GM23338 (cell line): ENCODE measurements around the gene TMED3.

Experiments
- CREB1 ChIP-seq: fragments of 250-450 bp; sonication (Bioruptor Pico); IDR thresholded peaks from 2 replicates; pipeline ENCODE4 v1.5.0; 2020; ENCODE audit warnings: low read depth, mild to moderate bottlenecking, moderate library complexity
- ETS1 ChIP-seq: IDR thresholded peaks from 2 replicates; pipeline ENCODE4 v1.6.1; 2016; ENCODE audit warnings: antibody characterized with exemption
- EZH2 ChIP-seq: fragments of 200-600 bp; sonication (generic); IDR thresholded peaks from one replicate; pipeline ENCODE4 v1.8.0; 2017; ENCODE audit warnings: antibody characterized with exemption, mild to moderate bottlenecking, low read depth; ENCODE audit not compliant: unreplicated experiment
- EZH2phosphoT487 ChIP-seq: fragments of 200-600 bp; sonication (generic); IDR thresholded peaks from one replicate; pipeline ENCODE4 v1.8.1; 2018; ENCODE audit warnings: antibody characterized with exemption; ENCODE audit not compliant: unreplicated experiment
- JUNB ChIP-seq: IDR thresholded peaks from one replicate; pipeline ENCODE4 v1.6.1; 2016; ENCODE audit warnings: antibody characterized with exemption; ENCODE audit not compliant: unreplicated experiment
- NANOG ChIP-seq: IDR thresholded peaks from 2 replicates; pipeline ENCODE4 v1.6.1; 2016; ENCODE audit warnings: antibody characterized with exemption, borderline replicate concordance
- POLR2AphosphoS5 ChIP-seq: IDR thresholded peaks from 2 replicates; pipeline ENCODE4 v1.6.1; 2016; ENCODE audit warnings: antibody characterized with exemption, low read depth
- REST ChIP-seq: IDR thresholded peaks from one replicate; pipeline ENCODE4 v1.6.1; 2018; ENCODE audit warnings: antibody characterized with exemption; ENCODE audit not compliant: unreplicated experiment
- STAT1 ChIP-seq: IDR thresholded peaks from one replicate; pipeline ENCODE4 v1.6.1; 2016; ENCODE audit warnings: antibody characterized with exemption; ENCODE audit not compliant: unreplicated experiment
- ZNF114 ChIP-seq: fragments of 250-450 bp; sonication (Bioruptor Pico); IDR thresholded peaks from 2 replicates; pipeline ENCODE4 v1.5.0; 2020; ENCODE audit warnings: mild to moderate bottlenecking, moderate library complexity
- ZNF331 ChIP-seq: fragments of 250-450 bp; sonication (Bioruptor Pico); IDR thresholded peaks from 2 replicates; pipeline ENCODE4 v1.5.0; 2020; ENCODE audit warnings: low read depth, mild to moderate bottlenecking, moderate library complexity
- ZNF462 ChIP-seq: fragments of 250-450 bp; sonication (Bioruptor Pico); IDR thresholded peaks from 2 replicates; pipeline ENCODE4 v1.5.0; 2020; ENCODE audit warnings: mild to moderate bottlenecking, moderate library complexity
- TF ChIP-seq, protein P1 (sequence below), 2 experiments: fragments of 200-600 bp in 1 of 2; sonication (generic) in 1 of 2; conservative IDR thresholded peaks; 2 replicates each; pipeline versions ENCODE4 v1.5.1 to v1.6.1; 2016 to 2017; ENCODE audit warnings: antibody characterized with exemption in 2 of 2, low read depth in 2 of 2, mild to moderate bottlenecking in 2 of 2, moderate library complexity in 1 of 2

DNA sequence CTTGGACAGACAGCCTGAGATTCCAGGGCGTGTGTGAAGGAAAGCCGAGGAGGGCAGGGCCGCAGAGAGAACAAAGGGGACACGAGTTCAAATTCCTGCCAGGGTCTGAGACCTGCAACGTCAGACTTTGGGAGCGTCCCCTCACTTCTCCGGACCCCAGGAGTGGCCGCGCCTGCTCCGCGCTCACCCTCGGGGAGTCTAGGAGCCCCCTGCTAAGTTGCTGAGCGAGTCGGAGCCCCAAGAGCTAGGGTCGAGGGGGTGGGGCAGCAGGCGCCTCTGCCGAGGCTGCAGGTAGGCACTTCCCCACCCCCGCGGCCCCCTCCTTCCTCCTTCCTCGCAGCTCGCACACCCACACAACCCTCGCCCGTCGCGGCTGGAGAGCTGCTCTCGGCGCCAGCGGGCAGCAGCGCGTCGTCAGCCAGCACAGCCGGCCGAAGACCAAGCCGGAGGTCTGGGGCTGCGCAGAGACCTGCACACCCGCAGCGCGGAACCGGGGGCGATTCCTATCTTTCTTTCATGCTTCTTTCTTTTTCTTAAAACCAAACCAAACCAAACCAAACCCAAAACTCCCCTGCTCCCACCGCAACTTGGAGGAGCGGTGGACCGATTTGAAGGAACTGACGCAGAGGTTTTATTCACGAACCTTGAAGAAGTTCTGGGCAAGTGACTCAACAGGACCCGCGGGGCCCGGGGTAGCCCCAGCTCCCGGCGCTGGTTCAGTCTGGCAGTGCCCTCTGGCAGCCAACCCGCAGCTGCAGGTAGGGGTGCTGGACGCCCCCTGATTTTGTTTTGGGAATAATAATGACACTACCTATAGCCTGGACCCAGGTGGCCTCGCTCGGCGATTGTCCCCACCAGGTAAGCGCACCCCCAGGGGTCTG is 28.3 kb upstream of the TMED3 start, which contains the start of gene ANKRD34C:
- TF ChIP-seq, protein P1, sequence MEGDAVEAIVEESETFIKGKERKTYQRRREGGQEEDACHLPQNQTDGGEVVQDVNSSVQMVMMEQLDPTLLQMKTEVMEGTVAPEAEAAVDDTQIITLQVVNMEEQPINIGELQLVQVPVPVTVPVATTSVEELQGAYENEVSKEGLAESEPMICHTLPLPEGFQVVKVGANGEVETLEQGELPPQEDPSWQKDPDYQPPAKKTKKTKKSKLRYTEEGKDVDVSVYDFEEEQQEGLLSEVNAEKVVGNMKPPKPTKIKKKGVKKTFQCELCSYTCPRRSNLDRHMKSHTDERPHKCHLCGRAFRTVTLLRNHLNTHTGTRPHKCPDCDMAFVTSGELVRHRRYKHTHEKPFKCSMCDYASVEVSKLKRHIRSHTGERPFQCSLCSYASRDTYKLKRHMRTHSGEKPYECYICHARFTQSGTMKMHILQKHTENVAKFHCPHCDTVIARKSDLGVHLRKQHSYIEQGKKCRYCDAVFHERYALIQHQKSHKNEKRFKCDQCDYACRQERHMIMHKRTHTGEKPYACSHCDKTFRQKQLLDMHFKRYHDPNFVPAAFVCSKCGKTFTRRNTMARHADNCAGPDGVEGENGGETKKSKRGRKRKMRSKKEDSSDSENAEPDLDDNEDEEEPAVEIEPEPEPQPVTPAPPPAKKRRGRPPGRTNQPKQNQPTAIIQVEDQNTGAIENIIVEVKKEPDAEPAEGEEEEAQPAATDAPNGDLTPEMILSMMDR (conservative IDR thresholded peaks at IDR 0.05; ENCODE audit: low read depth in 2 of 2): no peak
- no peak for TF ChIP-seq POLR2AphosphoS5
- TF ChIP-seq REST: peak; percentile 40
- TF ChIP-seq ETS1: no peak
- TF ChIP-seq EZH2phosphoT487: no peak
- peak; percentile 37 for TF ChIP-seq EZH2
- no peak for TF ChIP-seq NANOG
- no peak for TF ChIP-seq STAT1
- no peak for TF ChIP-seq JUNB
- TF ChIP-seq CREB1 (CRISPR knock-in tag): no peak
- no peak for TF ChIP-seq ZNF114 (CRISPR knock-in tag)
- no peak for TF ChIP-seq ZNF462 (CRISPR knock-in tag)
- no peak for TF ChIP-seq ZNF331 (CRISPR knock-in tag)
